HG02884 (cell line): ENCODE results near the gene HOMEZ.
"Not testable (repeated sequence)": the region's sequence is repeated elsewhere in the genome, so short reads cannot be mapped to it uniquely, and the experiment has no call there.

ENCODE experiments used
- ATAC-seq: cut with Tn5 transposase; IDR thresholded peaks from one replicate; pipeline ENCODE4 v1.9.1; 2021; ENCODE audit warnings: mild to moderate bottlenecking, moderate library complexity; ENCODE audit not compliant: unreplicated experiment

HOMEZ gene

DNA sequence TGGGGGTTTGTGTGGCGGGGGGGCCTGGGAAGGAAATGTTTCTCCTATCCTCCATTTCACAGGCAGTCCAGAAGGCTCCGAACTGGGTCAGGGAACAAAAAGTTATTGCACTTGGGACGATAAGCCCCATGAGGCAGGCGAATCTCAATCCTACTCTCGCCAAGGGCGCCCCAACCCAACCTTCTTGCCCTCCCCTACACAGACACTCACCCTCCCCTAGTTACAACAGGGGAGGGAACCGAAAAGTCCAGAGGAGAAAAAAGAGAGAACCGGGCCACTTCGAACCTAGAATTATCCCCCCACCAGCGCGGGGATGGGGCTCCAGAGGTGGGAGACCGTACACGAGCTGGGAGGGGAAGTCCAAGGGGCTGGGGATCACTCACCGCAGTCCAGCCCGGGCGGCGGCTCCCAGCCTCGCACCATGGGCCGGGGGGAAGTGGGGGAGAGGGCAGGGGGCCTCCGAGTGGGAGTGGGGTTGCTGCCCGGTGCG is 357 bp downstream of the HOMEZ start:
- ATAC-seq: peak; percentile 11

DNA sequence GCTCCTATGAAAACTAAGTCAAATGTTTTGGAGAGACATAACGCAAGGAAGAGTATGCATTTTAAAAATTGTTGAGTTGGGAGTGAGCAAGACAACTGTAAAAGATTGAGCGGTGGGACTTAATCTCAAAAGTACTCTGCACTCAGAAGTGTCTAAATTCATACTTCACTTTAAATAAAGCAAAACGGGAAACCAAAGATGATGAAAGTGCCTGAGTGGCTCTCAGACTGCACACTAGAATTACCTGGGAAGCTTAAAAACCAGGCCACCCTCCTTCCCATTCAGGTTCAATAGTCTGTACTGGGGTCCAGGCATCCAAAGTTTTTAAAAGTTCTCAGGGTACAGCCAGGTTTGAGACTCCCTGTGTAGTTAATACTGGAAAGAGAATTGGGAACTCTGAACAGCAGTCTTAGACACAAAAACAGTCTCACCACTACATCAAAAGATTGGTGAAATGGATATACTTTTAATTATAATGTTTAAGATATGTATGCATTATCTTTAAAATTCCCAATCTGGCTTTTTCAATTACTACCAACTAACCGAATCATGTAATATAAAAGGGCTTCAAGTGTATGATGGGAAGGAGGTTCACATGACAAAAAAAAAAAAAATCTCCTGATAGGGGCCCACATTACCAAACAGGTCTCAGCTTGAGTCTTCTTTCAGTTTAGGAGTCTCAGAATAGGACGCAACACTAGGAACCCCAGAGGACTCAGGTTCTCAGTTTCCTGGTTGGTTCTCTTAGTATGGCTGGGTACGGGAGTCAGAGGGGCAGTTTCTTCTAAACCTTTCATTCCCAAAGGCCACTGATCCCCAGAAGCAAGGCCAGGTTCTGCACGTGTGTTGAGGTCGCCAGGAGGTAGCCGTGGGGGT is 1.0 kb downstream of the HOMEZ start:
- ATAC-seq: no peak

DNA sequence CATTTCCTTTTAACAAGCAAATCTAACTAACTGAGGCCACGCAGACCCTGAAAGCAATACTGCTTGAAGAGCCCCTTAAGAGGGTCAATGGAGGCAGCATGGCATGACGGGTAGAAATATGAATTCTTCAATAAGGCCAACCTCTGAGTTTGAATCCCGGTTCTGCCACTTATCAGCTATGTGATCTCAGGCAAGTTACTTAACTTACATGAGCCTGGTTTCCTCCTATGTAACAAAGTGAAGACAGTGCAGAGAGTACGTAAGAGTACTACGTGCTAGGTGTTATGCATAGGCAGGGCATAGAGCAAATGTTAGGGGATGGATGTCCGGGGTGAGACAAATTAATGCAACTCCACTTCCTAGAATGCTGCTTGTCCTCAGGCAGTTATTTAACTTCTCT is 4.7 kb downstream of the HOMEZ start:
- ATAC-seq: no peak

DNA sequence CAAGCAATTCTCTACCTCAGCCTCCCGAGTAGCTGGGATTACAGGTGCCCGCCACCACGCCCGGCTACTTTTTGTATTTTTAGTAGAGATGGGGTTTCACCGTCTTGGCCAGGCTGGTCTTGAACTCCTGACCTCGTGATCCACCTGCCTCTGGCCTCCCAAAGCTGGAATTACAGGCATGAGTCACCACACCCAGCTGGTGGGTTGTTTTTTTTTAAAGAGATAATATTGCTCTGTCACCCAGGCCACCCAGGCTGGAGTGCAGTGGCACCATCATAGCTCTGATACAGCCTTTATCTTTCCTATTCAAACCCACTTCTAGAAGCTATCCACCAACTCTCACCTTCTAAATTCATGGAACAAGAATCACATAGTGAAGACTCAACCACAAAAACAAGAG is 8.0 kb downstream of the HOMEZ start:
- ATAC-seq: not testable (repeated sequence)

DNA sequence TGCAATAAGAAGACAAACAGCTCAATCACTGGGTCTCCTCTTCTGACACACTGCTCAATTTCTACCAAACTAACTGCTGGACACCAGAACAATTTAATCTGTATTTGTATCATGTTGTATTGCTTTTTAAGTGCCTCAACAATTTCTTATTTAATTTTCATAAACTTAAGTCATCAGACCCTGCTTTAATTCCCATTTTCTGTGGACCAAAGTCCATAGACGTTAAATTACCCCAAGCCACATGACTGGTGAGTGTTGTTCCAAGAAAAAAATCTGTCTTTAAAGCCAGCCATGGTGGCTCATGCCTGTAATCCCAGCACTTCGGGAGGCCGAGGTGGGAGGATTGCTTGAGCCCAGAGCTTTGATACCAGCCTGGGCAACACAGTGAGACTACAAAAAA is 8.7 kb downstream of the HOMEZ start:
- ATAC-seq: no peak

DNA sequence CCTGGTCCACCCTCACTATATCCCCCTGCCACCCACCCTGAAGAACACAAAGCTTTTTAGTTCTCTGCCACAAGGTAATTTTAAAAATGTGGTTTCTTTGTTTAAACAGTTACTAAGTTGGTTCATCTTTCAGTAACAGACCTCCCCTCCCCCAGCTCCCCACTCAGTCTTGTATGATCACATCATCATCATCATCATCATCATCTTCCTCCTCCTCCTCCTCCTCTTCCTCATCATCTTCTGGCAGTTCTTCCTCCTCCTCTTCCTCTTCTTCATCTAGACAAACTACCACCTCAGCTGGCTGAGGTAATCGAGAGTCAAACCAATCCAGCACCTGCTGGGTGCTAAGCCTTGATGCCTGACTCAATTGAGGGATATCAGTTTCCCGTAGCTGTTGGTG is 10.5 kb downstream of the HOMEZ start:
- ATAC-seq: no peak

DNA sequence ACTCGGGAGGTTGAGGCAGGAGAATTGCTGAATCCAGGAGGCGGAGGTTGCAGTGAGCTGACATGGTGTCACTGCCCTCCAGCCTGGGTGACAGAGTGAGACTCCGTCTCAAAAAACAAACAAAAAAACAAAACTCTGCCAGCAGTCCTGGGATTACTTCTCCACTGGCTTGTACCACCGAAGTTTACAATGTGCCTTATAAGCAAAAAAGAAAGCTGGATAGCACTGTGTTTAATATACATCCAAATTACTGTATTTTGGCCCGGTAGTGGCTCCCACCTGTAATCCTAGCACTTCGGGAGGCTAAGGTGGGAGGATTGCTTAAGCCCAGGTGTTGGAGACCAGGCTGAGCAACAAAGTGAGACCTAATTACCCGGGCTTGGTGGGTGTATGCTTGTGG is 16.7 kb downstream of the HOMEZ start:
- no peak for ATAC-seq

DNA sequence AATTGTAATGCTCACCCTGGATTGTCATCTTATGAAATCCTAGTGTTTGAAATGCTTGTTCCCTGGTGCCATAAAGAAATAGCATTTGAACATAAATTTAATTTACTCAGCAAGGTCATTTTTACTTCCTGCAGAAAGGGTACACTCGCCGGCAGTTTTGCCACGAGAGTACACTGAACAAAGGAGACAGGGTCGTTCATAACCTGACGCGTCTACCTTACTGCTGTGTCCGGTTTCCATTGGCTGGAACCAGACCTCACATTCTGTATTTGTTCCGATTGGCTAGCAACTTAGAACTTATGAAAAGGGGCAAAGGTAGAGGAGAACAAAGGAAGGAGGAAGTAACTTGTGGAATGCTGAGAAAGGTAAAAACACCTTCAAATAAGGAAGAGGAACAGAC is 25.1 kb downstream of the HOMEZ start:
- ATAC-seq: not testable (repeated sequence)

DNA sequence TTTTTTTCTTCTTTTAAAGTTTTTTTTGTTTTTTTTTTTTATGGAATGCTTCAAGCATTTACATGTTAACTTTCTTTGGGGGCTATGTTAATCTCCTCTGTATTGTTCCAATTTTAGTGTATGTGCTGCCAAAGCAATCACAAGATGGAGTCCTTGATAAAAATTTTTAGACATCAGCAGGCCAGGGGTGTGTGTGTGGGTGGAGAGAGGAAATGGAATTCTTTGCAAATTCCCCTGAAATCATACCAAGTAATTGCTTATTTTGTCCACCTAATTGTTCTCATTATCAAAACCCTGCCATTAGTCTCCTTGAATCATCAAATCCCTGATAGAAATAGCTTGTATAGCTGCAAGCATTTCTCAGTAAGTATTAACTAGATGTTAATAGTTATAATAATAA is 26.5 kb downstream of the HOMEZ start:
- ATAC-seq: no peak

DNA sequence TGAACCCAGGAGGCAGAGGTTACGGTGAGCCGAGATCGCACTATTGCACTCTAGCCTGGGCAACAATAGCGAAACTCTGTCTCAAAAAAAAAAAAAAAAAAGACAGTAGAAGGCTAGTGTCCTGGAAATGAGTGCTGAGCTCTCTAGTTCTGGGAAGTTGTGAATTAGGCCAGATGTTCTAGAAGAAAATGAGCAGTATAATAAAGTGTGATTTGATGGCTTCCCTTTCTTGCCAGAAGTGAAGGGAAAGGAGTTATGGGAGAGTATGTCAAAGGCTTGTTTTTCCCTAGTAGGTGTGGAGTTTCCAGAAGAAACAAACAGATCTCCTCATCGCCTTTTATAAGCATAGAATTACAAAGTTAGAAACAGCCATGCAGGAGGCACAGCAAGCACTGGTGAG is 27.7 kb downstream of the HOMEZ start:
- no peak for ATAC-seq

DNA sequence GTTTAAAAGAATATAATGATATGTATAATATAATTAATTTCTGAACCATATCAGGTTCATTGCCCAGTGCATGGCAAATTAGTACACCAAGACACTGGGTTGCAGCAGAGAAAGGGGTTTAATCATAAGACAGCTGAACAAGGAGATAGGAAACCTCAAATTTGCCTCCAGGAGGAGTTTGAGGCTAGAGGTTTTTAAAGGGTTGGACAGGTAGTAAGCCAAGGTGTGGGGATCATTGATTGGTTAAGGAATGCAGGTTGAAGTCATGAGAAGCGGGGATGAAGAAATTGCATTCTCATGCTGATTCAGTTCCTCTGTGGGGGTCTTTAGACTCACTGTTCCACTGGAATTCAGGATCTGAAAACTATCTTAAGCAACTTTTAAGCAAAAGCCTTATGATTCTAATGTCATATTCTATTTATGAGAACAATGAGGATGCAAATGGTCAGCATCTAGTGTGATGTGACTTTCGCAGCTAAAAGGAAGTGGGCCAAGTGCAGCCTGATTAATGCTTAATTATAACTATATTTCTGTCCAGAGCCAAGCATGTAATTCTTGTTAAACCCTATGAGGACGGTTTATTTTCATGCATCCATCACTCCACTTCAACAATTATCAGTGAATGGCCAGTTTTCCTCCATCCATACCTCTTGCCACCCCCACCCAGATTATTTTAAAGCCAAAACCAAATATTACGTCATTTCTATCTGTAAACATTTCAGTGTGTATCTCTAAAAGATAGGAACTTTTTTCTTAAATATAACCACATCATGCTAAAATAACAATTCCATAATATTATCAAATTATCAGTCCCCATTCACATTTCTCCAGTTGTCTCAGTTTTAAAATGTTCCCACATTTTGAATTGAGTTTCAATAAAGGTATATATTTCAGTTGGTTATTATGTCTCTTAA is 33.3 kb downstream of the HOMEZ start:
- no peak for ATAC-seq

DNA sequence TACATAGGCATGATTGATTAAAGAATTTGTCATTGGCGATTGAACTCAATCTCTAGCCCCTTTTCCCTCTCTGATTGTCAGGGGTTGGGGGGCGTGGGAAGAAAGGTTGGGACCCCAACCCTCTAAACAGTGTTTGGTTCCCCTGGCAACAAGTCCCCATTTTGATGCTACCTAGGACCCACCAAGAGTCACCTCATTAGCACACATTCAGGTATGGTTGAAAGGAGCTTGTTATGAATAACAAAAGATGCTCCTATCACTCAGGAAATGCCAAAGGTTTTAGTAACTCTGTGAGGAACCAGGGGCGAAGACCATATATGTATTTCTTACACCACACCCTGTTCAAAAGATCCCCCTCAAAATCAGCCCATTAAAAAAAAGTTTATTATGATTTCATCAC is 33.9 kb downstream of the HOMEZ start:
- no peak for ATAC-seq

DNA sequence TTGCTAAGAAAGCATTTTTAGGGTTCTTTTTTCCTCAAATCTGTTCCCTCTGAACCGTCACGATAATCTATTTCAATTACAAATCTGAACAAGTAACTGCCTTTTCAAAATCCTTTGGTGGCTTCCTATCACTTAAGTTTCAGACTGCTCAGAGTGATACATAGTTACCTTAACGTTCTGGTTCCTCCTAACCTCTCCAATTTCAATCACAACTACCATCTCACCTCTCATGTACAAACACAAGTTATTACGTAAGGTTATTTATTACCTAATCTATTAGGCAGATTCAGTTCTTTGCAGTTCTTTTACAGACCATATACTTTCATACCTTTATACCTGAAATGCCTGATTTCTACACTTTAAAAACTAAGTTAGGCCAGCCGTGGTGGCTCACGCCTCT is 36.1 kb downstream of the HOMEZ start:
- no peak for ATAC-seq

DNA sequence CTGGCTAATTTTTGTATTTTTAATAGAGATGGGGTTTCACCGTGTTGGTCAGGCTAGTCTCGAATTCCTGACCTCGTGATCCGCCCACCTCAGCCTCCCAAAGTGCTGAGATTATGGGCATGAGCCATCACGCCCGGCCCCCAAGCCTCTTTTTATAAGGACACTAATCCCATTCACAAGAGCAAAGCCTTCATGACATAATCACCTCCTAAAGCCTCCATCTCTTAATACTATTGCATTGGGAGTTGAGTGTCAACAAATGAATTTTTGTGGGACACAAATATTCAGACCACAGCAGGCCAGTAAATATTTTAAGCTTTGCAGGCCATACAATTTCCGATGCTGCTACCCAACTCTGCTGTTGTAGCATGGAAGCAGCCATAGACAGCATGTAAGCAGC is 37.3 kb downstream of the HOMEZ start:
- no peak for ATAC-seq

DNA sequence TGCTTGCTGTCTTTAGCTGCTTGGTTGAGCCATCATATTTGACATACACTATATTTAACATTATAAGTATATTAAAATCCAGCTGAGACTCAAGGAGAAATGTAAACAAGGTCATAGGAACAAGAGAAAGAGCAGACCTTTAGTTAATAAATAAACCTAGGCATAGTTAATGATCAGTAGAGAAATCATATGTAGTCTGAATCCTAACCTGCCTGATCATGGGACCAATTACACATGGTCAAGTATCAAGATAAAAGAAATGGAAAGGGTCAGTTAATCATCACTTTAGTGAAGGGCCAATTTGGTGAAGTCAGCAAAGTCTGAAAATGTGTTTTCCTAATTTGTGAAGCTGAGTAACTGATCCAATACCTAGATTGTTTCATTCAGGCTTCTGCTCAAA is 40.6 kb downstream of the HOMEZ start:
- no peak for ATAC-seq

DNA sequence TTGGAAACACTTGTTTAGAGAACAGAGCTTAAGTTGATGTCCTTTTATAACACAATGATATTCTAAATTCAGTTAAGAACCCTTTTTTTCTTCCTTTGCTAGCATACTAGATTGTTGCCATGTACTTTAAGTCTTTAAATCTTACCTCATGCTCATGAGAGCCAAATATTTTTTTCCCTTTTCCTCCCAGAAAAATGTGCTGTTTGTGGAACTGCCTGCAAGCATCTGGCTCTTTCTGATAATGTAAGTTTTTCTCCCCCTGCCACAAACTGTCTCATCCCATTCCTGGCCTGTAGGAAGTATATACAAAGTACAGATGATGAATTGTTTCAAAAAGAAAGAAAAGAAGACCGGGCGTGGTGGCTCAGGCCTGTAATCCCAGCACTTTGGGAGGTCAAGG is 42.9 kb downstream of the HOMEZ start:
- ATAC-seq: no peak

DNA sequence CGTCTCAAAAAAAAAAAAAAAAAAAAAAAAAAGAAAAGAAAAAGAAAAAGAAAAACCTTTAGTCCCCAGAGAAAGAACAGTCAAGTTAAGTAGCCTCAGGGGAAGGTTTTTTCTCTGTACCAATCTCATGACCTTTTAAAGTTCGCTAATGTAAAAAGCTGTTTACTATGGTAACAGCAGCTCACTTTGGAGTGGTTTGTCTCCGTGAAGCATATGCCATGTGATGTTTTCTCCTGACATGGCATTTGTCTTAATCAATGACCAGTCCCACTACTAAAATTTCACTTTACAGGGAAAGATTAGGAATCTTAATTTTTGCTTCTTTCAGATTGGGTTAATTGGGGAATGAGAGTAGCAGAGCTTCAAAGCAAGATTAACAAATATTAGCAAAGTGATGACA is 43.9 kb downstream of the HOMEZ start:
- no peak for ATAC-seq

DNA sequence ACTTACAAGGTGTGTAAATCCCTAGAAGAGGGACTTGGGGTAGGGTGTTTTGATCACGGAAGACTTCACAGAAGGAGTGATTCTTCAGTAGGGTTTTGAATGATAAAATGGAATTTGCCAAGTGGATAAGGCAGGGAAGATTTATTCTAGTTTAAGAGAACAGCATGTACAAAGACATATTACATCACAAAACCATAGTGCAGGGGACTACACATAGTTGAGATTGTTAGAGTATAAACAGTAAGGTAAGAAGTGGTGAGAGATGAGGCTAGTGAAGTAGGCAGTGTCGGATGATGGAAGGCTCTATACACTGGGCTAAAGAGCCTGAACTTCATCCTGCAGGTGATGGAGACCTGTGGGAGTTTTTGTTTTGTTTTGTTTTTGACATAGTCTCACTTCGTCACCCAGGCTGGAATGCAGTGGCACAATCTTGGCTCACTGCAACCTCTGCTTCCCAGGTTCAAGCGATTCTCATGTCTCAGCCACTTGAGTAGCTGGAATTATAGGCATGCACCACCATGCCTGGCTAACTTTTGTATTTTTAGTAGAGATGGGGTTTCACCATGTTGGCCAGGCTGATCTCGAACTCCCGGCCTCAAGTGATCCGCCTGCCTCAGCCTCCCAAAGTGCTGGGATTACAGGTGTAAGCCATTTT is 44.7 kb downstream of the HOMEZ start:
- ATAC-seq: not testable (repeated sequence)

DNA sequence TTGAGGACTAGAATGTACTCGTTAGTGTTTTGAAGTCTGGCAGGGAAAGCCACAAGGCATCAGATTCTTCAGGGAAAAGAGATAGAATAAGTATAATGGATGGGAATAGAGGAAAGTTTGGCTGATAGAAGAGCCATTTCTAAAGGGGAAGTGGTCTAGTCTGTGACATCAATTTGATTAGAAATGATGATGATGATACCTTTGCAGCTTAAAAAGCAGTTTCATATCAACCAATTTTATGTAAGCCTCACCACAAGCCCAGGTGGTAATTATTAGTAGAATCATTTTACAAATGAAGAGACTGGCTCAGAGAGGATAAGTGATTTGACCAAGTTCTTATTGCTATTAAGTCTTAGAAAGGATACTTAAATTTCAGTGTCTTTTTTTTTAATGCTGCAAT is 45.3 kb downstream of the HOMEZ start:
- no peak for ATAC-seq

DNA sequence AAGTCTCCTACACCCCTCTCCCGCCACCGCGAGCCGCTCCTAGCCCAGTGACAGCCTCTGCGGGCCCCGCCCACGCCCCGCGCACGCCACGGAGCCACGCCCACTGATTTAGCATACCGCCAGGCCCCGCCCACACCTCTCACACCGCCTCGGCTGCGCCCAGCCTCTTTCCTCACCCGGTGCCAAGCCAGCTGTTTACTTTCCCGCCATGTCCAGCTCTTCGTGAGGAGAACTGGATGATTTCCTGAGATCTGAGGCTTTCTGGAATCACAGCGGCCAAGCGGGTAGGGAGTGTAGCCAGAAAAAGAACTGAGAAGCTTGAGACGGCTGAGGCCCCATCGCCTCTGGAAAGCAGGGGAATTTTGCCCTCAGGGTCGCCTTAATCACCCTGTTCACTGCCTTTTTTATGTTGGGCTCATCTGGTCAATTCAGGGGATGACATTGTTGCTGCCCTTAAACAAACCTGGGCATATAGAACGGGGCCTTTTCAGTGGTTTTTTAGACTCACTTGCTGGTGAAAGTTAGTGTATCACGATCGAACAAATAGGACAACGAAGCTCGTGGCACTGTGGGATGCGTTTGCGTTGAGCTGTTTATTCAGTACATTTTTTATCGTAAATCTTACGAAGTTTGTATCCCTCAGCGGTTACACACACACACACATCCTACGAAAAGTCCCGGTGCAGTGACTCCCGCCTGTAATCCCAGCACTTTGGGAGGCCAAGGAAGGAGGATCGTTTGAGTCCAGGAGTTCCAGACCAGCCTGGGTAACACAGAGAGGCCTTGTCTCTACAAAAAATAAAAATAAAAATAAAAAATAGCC is 47.9 kb downstream of the HOMEZ start, which contains the start of gene RNF212B:
Gene RNF212B (plus strand): TSS at position 165 of the 823 bp plus-strand sequence. CDS start 2,410 bp downstream, outside the sequence.
- ATAC-seq: no peak
